MG63 (cell line): ENCODE measurements around the gene HEXD. TPM values are rescaled to one million over a fixed set of nuclear protein-coding genes. Genes with fewer than 3 reads are reported as not detected.

Experiments used
- DNase-seq: peaks from one replicate; pipeline ENCODE4 v3.0.0-alpha.2; 2020
- H3K27me3 ChIP-seq: fragments of 250-450 bp; sonication (Bioruptor Pico); 2 replicates; pipeline ENCODE4 v1.5.1; 2020; ENCODE audit warnings: mild to moderate bottlenecking, moderate library complexity
- H3K36me3 ChIP-seq: fragments of 250-450 bp; sonication (Bioruptor Pico); 2 replicates; pipeline ENCODE4 v1.5.1; 2020; ENCODE audit warnings: mild to moderate bottlenecking, moderate library complexity
- H3K4me3 ChIP-seq: fragments of 250-450 bp; sonication (Bioruptor Pico); 2 replicates; pipeline ENCODE4 v1.5.1; 2020; ENCODE audit warnings: mild to moderate bottlenecking, moderate library complexity
- H3K9me3 ChIP-seq: fragments of 250-450 bp; sonication (Bioruptor Pico); 2 replicates; pipeline ENCODE4 v1.5.1; 2020; ENCODE audit warnings: mild to moderate bottlenecking, moderate library complexity
- total RNA-seq: library from RNA; depleted of rRNA; stranded (reverse); fragments of >200 nt; shearing (Covaris generic); gene quantifications from 2 replicates; pipeline ENCODE4 v1.2.3, GENCODE V29; 2014; ENCODE audit warnings: low replicate concordance

The HEXD gene
- total RNA-seq, 1 experiment from 2014 or later: 12.1 TPM

DNA sequence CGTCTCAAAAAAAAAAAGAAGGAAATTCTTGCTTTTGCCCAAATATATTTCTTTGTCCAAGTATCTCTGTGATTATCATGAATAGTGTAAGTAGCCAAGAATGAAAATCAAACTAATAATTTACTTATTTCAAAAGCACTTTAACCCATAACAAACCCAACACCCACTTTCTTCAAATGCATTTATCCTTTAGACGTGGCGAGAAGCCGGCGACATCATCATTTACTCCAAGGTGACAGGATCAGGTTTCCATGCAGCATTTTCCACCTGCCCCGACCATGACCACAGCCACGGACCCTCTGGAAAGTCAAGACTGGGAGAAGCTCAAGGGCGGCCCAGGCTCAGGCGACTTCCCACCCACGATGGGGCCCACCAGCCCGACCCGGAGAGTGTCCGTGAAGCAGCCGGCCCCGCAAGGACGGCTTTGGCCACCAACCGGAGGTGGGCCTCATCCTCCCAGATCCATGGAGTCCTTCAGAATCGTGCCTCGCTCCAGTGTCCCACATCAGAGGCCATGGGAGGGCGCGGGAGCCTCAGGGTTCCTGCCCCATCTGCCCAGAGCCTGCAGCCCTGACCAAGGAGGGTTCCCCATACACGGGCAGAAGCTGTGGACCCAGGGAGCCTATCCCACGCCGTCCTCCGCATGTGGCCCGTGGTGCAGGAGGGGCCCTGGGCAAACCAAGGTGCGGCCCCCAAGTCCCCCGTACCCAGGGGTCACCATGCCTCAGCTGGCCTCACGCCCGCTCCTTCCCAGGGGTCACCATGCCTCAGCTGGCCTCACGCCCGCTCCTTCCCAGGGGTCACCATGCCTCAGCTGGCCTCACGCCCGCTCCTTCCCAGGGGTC is 27.9 kb upstream of the HEXD start:
- H3K36me3 ChIP-seq: peaks cover 2% of the 10 kb centered on the region; the same call in 1 of the 2 replicates
- DNase-seq: no peak
- no peaks in the 10 kb centered on the region for H3K27me3 ChIP-seq
- H3K9me3 ChIP-seq: no peaks in the 10 kb centered on the region
- no peak overlapping the region for H3K4me3 ChIP-seq

GRCh38 chr17:82390860-82391435 is 27.2 kb upstream of the HEXD start:
- Histone ChIP-seq H3K9me3 (no peaks in the 10 kb centered on the region), H3K27me3 (no peaks in the 10 kb centered on the region), H3K36me3 (peaks cover 2% of the 10 kb centered on the region), H3K4me3 (no peak overlapping the region)
- DNase-seq: no peak

DNA sequence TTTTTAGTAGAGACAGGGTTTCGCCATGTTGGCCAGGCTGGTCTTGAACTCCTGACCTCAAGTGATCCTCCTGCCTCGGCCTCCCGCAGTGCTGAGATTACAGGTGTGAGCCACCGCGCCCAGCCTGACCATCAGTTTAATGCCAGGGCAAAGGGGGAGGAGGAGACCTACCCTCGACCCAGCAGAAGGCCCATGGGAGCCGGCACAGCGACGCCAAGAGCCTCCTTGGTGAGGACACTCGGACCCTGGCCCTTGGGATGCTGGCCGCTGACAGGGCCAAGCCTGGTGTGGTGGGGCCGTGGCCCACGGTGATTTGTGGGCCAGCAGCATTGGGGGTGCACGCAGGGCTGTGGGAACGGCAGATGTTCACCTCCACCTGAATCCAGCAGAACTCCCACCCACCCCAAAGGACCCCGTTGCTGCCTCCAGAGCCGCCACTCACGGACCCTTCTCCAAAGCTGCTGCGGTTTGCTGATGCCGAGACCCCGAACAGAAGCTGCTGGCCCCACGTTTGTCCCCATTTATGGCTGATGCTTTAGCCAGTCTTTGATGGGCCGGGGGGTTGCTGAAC is 26.6 kb upstream of the HEXD start:
- no peak overlapping the region for H3K4me3 ChIP-seq
- peaks cover 2% of the 10 kb centered on the region for H3K36me3 ChIP-seq
- H3K9me3 ChIP-seq: no peaks in the 10 kb centered on the region
- DNase-seq: no peak
- H3K27me3 ChIP-seq: no peaks in the 10 kb centered on the region

DNA sequence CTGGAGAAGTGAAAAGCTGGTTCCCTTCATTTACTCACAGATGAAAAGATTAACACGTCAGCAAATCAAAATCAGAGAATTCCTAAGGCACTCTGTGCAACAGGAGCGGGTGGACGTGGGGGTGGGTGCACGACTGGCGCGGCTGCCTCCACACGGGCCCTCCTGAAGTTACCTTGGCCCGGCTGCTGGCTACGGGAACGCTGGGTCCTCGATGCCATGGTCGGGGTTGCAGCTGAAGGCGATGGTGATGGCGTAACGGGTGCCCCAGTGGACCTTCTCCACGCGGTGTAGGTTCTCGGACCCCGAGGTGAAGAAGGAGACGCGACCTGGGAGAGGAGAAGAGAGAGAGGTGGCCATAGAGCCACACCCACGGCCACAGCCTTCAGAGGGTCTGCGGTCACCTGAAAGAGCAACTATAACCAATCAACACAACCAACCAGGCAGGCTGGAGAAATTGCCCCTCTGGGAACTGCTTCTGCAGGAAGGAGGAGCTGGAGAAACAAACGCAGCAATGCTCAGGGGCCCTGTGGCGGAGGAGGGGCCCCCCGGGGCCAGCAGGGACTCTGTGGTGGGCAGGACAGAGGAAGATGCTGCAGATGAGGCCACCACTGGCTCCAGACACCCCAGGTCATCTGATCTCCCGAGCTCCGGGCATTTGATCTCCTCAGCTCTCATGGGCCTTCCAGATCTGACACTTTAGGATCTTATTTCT is 25.8 kb upstream of the HEXD start:
- no peaks in the 10 kb centered on the region for H3K9me3 ChIP-seq
- H3K36me3 ChIP-seq: peaks cover 2% of the 10 kb centered on the region
- DNase-seq: no peak
- no peak overlapping the region for H3K4me3 ChIP-seq
- H3K27me3 ChIP-seq: no peaks in the 10 kb centered on the region

DNA sequence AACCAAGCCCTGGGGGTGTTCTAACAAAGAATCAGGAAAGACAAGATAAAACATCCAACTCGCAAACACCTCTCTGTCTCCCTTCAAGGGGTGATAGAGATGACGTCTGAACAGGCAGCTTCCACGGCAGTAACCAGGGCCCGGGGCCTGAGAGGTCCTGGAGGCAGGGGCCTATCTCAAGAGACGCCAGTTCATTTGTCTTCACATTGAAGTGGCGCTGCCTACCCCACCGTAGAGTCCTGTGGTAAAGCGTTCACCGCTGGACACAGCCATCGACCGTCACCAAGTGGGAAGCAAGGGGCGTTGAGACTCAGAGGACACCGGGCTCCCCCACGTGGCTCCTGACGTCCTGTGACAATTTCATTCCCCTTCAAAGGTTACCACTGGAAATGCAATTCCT is 25.2 kb upstream of the HEXD start:
- Histone ChIP-seq H3K4me3 (no peak overlapping the region), H3K36me3 (peaks cover 2% of the 10 kb centered on the region), H3K9me3 (no peaks in the 10 kb centered on the region), H3K27me3 (no peaks in the 10 kb centered on the region)
- no peak for DNase-seq

DNA sequence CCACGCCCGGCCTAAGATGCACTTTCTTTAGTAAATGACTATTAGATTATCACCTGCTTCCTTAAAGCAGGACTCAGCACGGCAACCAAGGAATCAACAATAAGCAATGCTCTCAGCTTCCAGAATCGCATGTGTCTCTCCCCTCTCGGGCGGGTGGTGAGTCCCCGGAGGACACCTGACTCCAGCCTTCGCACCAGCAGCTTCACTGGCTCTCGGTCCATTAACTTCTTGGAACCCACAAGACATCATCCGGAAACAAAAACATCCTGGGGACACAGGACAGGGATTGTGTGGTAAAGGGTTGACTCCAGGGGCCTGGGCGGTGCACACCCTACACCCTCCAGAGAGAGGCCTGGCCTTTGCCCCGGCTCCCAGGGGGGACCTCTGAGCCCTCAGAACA is 23.9 kb upstream of the HEXD start:
- peaks cover 2% of the 10 kb centered on the region for H3K36me3 ChIP-seq
- no peak overlapping the region for H3K4me3 ChIP-seq
- no peak for DNase-seq
- H3K9me3 ChIP-seq: no peaks in the 10 kb centered on the region
- H3K27me3 ChIP-seq: no peaks in the 10 kb centered on the region

GRCh38 chr17:82396601-82397435 is 21.3 kb upstream of the HEXD start:
- H3K36me3 ChIP-seq: peaks cover 5% of the 10 kb centered on the region
- DNase-seq: peak; percentile 68

GRCh38 chr17:82397449-82398335 is 20.5 kb upstream of the HEXD start:
- Histone ChIP-seq H3K4me3 (no peak overlapping the region), H3K9me3 (no peaks in the 10 kb centered on the region), H3K36me3 (peaks cover 5% of the 10 kb centered on the region), H3K27me3 (no peaks in the 10 kb centered on the region)
- DNase-seq: no peak

More at GRCh38 chr17:82396601-82397435, 21.3 kb upstream of the HEXD start:
- H3K27me3 ChIP-seq: no peaks in the 10 kb centered on the region
- H3K4me3 ChIP-seq: no peak overlapping the region
- H3K9me3 ChIP-seq: no peaks in the 10 kb centered on the region

GRCh38 chr17:82399041-82399441 is 19.1 kb upstream of the HEXD start:
- Histone ChIP-seq H3K9me3 (no peaks in the 10 kb centered on the region), H3K4me3 (no peak overlapping the region), H3K27me3 (no peaks in the 10 kb centered on the region), H3K36me3 (peaks cover 5% of the 10 kb centered on the region)
- DNase-seq: peak; percentile 94

DNA sequence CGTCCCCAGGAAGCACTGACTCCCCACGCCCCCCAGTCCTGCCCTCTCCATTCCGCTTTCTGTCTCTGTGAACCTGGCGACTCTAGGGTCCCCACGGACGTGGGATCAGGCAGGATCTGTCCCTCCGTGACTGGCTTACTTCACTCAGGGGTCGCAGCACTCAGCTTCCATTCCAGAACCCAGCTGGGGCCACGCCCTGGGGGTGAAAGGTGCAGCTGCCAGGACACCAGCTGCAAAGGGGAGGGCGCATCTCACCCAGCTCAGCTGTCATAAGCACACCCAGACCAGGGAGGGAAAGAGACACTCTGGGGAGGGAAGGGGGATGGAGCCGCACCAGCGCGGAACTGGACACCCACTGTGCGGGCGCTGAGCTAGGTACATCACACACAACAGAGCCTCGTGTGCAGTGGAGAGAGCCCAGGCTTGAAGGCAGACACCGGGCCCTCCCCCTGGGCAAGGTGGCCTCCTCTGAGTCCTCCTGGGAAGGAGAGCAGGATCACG is 18.5 kb upstream of the HEXD start:
- peak; percentile 28 for DNase-seq
- Histone ChIP-seq H3K4me3 (no peak overlapping the region), H3K36me3 (peaks cover 5% of the 10 kb centered on the region)

DNA sequence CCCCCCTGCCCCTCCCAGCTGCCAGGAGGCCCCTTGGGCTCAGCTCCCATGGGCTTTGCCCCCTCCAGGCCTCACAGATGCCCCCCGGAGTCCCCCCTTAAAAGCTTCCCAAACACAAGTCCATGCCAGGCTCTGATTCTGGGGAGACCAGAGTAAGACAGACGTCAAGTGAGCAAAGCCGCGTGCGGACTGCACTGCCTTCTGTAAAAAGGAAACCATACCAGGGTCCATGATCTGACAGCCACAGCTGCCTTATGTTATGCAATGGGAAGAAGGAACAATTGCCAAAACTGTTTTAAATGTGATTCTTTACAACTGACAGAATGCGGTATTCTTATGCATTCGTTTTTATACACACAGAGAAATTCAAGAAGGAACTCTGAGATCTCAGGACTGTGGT is 17.9 kb upstream of the HEXD start:
- no peak overlapping the region for H3K4me3 ChIP-seq
- H3K9me3 ChIP-seq: no peaks in the 10 kb centered on the region
- peaks cover 5% of the 10 kb centered on the region for H3K36me3 ChIP-seq
- no peaks in the 10 kb centered on the region for H3K27me3 ChIP-seq
- DNase-seq: no peak

More for the DNA sequence above, 18.5 kb upstream of the HEXD start:
- Histone ChIP-seq H3K27me3 (no peaks in the 10 kb centered on the region), H3K9me3 (no peaks in the 10 kb centered on the region)

DNA sequence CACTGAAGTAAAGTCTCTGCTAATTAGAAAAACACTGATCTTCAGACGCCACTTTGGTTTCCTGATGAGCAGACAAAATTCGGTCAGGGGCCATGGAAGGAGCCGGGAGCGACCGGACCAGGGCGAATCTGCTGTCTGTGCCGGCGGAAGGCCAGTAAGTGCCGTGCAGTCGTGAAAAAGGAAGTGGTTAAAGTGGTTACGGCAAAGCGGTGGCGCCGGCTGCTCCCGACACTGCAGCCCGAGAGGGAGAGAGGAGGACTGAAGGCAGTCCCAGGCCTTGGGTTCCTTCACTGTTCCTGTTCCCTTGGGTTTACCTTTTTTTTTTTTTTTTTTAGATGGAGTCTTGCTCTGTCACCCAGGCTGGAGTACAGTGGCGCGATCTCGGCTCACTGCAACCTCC is 17.3 kb upstream of the HEXD start:
- H3K27me3 ChIP-seq: no peaks in the 10 kb centered on the region
- no peaks in the 10 kb centered on the region for H3K9me3 ChIP-seq

DNA sequence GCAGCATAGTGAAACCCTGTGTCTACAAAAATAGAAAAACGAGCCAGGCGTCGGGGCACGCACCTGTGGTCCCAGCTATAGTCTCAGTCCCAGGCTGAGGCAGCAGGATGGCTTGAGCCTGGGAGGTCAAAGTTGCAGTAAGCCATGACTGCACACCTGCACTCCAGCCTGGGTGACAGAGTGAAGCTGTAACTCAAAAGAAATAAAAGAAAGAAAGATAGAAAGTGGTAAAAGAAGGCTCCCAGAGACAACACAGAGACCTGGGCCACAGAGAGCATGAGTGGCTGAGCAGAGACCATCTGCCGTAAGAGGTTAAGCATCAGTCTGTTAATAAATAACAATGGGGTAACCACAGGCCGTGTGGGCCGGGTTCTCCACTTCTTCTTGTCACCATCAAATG is 15.3 kb upstream of the HEXD start:
- H3K36me3 ChIP-seq: peaks cover 5% of the 10 kb centered on the region; the same call in 1 of the 2 replicates
- H3K27me3 ChIP-seq: no peaks in the 10 kb centered on the region
- DNase-seq: no peak
- no peaks in the 10 kb centered on the region for H3K9me3 ChIP-seq
- H3K4me3 ChIP-seq: no peak overlapping the region

More for the DNA sequence above, 17.3 kb upstream of the HEXD start:
- peaks cover 5% of the 10 kb centered on the region for H3K36me3 ChIP-seq
- DNase-seq: no peak
- H3K4me3 ChIP-seq: no peak overlapping the region

- no peak for DNase-seq
- no peaks in the 10 kb centered on the region for H3K27me3 ChIP-seq
- peaks cover 5% of the 10 kb centered on the region; the same call in 1 of the 2 replicates for H3K36me3 ChIP-seq
- H3K9me3 ChIP-seq: no peaks in the 10 kb centered on the region
- H3K4me3 ChIP-seq: no peak overlapping the region
These were observed 14.2 kb upstream of the HEXD start for GRCh38 chr17:82403662-82404660.
